Adipose tissue (tissue), 3 donors: ENCODE data around the gene PI4KA. TPM values are rescaled to one million over a fixed set of nuclear protein-coding genes. Genes with fewer than 3 reads are reported as not detected.
"Not testable (repeated sequence)": the region's sequence is repeated elsewhere in the genome, so short reads cannot be mapped to it uniquely, and the experiment has no call there.

Experiments
- H3K27ac ChIP-seq: one replicate; pipeline ENCODE4 v1.5.1; 2013; ENCODE audit warnings: low read depth, low read length
- WGBS, 3 donors: extraction: QIAGEN DNeasy Blood & Tissue Kit; methylation state at CpG; one replicate each; pipeline ENCODE4 v1.1.7; 2013; 5-methylcytosine and 5-hydroxymethylcytosine counted together
- polyA plus RNA-seq, 3 donors: library from polyadenylated mRNA; stranded (reverse); fragments of 200-250 nt; gene quantifications; one replicate each; pipeline ENCODE4 v1.2.3, GENCODE V29; 2013
- donor health status: healthy with polysubstance abuse.
- donor health status: Bipolar disorder and iron deficiency.
- donor health status: healthy.

PI4KA gene
- polyA plus RNA-seq, 3 donors = 18.4 to 34.6 (median 33.5) TPM

DNA sequence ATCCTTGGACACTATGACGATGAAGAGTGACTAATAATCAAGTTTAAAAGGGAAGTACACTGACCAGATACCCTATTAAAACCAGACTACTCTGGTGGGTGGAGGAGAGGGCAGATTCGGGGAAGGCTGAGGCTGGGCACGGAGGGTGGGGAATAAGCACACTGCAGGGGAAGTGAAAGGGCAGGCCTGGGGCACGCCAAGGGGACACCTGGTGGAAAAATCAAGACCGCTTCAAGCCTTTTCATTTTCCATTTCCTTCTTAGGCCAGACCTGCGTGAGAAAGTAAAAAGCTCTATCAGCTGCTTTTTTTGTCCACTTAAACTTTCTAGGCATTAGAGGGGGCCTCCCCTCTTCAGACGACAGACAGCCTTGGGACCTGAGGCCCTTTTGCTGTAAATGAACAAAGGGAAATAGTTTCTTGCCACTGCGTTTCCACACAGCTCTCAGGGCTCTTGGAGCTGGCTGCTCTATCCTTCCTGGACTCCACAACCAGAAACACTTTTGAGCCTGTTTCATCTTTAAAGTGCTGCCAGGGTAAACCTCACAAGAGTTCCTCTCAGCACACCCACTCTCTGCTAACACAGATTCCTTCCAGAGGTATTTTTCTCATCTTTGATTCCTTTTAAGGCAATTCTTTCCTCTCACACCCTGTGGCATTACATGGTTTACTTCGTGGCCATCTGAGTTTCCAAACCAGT lies 109.7 kb downstream of the PI4KA start:
- H3K27ac ChIP-seq = no peak overlapping the region
- 62 to 69% (median 66%) methylated on average over 9 of the region's 9 CpGs for WGBS, 3 donors

- 95 to 97% (median 96%) methylated on average over 7 of the region's 7 CpGs for WGBS, 3 donors
- H3K27ac ChIP-seq = no peak overlapping the region
Measured at GRCh38 chr22:20748082-20748481, 110.5 kb downstream of the PI4KA start.

- 91 to 98% (median 95%) methylated on average over 10 of the region's 10 CpGs for WGBS, 3 donors
- no peak overlapping the region for H3K27ac ChIP-seq
Measured at GRCh38 chr22:20747223-20747622, 111.4 kb downstream of the PI4KA start.

DNA sequence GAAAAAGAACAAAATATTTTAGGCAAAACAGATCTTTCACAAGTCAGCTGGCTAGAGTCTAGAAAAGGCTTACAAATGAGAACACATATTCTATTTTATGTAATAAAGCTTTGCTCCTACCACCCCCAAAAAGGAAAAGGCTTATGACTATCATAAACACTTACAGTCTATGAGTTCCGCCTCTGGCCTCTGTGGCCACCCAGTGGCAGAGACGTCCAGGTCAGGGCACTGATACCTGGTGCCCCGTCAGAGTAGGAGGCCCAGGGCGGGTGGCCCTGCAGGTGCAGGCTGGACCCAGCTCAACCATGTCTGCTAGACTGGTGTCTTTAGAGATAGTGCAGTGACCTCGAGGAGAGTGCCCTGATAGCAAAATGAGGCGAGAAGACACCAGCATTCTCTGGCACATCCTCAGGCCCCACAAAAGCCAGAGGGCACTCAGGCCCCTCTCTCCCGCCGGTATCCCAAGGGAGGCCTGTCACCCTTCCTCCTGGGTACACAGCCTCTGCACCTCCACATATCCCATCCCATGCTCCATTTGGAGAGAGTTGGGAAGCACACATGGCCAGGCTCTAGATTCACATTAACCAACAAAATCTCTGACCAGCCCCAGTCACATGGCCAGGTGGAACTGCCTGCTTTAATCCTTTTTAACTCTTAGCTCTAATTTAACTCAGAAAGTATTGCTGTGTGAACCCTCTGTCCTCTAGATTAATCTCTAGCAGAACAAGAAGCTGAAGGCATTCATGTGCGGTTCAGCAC lies 112.0 kb downstream of the PI4KA start:
- H3K27ac ChIP-seq = no peak overlapping the region
- 89 to 93% (median 92%) methylated on average over 9 of the region's 9 CpGs for WGBS, 3 donors

- no peak overlapping the region for H3K27ac ChIP-seq
- WGBS, 3 donors = 85 to 94% (median 88%) methylated on average over 3 of the region's 3 CpGs
Measured at GRCh38 chr22:20745119-20745518, 113.5 kb downstream of the PI4KA start.

DNA sequence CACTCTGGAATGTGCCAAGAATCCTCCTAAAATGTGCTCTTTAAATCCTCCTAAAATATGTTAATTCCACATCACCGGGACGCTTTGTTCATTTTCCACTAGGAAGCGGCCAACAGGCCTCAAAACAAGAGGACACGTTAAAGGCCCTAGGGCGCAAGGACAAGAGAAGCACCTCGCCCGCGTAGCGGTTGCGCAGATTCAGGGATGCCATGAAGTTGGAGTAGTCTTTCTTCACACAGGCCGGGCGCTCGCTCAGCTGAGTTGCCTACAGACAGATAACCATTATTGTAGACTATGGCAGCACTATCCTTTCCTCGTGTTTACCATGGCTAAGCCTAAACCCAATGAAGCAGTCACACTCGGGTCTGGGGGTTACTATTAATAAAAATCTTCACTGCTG lies 114.2 kb downstream of the PI4KA start:
- WGBS, 3 donors = 94 to 96% (median 95%) methylated on average over 15 of the region's 15 CpGs
- H3K27ac ChIP-seq = no peak overlapping the region

- 47 to 76% (median 63%) methylated on average over 2 of the region's 2 CpGs for WGBS, 3 donors
Measured at GRCh38 chr22:20742764-20743163, 115.8 kb downstream of the PI4KA start.

DNA sequence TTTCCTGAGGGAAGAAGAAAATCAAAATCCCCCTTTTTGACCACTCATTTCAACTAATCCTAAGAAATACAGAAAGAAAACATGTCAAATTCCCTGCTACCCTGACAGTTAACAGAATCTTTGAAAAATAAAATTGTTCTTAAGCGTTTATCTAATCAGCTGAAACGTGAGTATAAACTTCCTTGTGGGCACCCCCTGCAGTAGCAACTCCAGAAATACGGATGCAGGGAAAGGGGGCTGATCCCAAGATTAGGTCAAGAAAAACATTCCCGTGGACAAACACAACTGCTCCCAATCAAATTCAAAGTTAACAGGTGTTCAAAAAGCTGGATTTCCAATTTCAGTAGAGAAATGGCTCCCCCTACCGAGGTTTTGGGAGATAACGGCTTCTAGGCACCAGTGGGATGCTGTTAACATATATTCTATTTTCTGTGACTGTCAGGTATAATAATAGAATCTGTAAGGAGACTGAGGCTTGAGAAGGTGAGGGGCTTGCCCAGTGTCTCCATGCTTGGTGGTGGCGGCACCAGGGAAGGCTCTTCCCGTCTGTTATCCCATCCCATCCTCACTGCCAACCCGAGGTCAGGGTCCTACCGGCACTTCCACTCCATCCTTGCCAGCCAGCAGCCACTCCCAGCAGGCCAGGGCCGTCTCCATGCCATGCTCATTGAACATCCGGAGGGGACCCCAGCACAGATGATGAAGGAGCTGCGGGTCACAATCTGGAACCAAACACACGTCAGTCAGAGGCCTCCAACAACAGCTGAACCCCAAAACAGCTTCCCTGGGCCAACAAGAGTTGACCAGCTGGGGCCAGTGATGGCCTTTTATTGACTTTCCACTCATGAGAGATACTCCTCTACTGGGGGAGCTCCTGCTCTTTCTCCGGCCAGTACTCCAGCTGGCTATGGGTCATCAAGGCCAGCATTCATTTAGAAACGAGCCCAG lies 116.7 kb downstream of the PI4KA start:
- WGBS, 3 donors = 61 to 75% (median 73%) methylated on average over 16 of the region's 16 CpGs

More at GRCh38 chr22:20742764-20743163, 115.8 kb downstream of the PI4KA start:
- no peak overlapping the region for H3K27ac ChIP-seq

DNA sequence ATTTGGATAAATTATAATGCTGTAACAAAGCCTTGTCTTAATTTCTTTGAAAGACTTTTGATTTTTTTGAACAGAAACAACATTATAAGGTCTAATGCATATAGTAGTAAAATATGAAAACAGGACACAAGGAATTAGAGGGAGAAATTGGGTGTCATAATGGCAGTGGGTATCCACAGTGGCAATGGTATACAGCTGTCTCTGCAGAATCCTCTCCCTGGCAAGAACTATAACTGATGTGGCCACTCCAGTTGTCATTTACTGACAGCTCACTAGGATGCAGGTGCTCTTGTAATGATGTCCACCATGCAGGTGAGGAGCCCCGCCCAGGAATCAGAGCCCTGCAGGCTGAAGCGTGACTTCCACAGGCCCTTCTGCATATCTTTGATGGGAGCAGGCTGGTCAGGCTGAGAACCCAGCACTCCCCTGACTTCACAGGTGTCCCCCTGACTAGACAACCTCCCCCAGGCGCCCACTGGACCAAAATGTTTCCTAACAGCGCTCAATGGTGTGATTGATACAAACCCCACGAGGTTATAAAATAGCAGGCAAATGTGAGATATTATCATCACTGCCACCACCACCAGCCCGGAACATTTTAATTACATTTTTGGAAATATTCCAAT lies 117.5 kb downstream of the PI4KA start:
- 83 to 87% (median 84%) methylated on average over 6 of the region's 6 CpGs for WGBS, 3 donors
- H3K27ac ChIP-seq = no peak overlapping the region

More for the DNA sequence above, 116.7 kb downstream of the PI4KA start:
- no peak overlapping the region for H3K27ac ChIP-seq

GRCh38 chr22:20740222-20740951 lies 118.2 kb downstream of the PI4KA start:
- no peak overlapping the region for H3K27ac ChIP-seq
- WGBS, 3 donors = 86 to 100% (median 89%) methylated on average over 2 of the region's 2 CpGs

DNA sequence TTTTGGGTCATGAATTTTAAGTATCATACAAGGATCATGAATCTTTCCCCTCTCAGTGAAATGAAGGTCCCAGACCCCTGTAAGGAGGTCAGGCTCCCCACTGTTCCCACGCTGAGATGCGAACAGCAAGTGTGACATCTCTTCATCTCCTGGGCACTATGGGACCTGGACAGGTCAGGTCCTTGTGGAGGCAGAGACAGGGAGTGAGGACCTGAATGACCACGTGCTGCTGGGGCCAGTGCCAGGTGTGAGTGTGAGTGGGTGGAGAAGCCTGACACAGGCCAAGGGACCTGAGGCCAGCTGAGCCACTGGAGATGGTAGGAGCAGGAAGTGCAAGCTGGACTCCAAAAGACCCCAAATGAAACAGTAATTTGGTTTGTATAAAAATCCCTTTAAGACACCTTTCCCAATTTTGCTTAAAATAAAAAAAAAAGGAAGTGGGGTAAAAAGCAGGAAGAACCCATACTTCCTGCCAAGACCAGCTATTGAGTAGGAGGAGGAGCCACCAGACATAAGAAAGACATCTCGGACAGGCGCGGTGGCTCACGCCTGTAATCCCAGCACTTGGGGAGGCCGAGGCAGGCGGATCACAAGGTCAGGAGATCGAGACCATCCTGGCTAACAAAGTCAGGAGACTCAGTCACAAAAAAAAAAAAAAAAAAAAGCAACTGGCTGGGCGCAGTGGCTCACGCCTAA lies 120.1 kb downstream of the PI4KA start:
- WGBS, 3 donors = 69 to 88% (median 78%) methylated on average over 10 to 12 of the region's 12 CpGs
- no peak overlapping the region for H3K27ac ChIP-seq

DNA sequence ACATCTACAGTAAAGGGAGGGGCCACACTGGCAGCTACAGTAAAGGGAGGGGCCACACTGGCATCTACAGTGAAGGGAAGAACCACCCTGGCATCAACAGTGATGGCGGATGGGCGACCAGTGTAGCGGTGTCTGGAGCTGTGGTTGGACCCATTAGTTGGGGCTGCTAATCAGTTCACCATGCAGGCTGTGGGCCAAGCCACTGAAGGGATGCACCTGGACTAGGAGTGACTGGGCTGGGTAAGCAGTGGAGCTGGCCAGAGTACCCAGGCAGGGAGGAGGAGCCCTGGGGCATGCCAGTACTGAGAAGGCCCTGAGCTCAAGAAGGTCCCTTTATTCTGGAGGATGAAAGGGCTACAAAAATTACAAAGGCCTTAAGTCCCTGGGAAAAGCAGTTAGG lies 121.7 kb downstream of the PI4KA start:
- not testable (repeated sequence) for H3K27ac ChIP-seq
- WGBS, 3 donors = 92 to 95% (median 94%) methylated on average over 3 of the region's 3 CpGs

- H3K27ac ChIP-seq = not testable (repeated sequence)
- 57 to 71% (median 64%) methylated on average over 9 to 12 of the region's 15 CpGs for WGBS, 3 donors
Measured at GRCh38 chr22:20735356-20736162, 123.1 kb downstream of the PI4KA start.

DNA sequence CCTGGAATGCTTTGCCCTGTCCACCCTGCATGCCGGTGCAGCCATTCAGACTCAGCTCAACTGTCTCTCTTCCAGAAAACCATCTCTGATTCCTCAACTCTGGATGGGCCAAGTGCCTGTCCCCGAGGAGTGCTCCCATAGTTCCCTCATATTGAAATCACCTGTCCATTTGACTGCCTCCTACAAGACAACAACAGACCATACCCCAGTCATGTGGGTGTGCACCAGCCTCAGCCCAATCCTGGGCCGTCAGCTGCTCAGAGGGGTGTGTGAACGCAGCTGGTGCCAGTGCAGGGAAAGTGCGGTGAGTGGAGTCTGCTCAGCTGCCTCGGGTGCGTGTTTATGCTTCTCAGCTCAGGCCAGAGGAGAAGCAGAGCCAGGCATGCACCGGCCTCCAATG lies 126.2 kb downstream of the PI4KA start:
- H3K27ac ChIP-seq = not testable (repeated sequence)
- WGBS, 3 donors = 90 to 95% (median 92%) methylated on average over 3 to 6 of the region's 8 CpGs

DNA sequence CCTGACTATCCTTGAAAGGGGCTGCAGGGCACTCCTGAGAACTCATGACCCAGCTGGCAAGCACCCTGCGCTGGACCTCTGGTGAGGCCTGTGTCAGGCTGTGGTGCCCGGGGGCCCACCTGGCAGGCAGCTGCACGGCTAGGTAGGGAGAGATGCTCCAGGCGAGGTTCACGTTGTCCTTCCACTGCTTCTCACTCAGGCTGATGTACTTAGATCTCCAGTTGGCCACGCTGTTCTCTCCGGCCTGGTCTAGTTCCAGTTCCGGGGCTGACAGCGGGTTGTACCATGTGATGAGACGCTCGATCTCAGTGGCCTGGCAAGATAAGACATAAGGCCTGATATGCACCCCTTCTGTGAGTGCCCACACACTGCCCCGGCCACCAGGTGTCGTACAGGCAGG lies 129.4 kb downstream of the PI4KA start:
- H3K27ac ChIP-seq = no peak overlapping the region
- WGBS, 3 donors = 92 to 95% (median 93%) methylated on average over 13 of the region's 13 CpGs

GRCh38 chr22:20728523-20729190 lies 130.0 kb downstream of the PI4KA start:
- no peak overlapping the region for H3K27ac ChIP-seq
- WGBS, 3 donors = 93 to 94% (median 94%) methylated on average over 10 of the region's 10 CpGs
